ENCODE results near the gene KCNG4. TPM values are rescaled to one million over a fixed set of nuclear protein-coding genes. Genes with fewer than 3 reads are reported as not detected.

KCNG4 gene
- total RNA-seq, 4 donors from 2014 or later: not detected

DNA sequence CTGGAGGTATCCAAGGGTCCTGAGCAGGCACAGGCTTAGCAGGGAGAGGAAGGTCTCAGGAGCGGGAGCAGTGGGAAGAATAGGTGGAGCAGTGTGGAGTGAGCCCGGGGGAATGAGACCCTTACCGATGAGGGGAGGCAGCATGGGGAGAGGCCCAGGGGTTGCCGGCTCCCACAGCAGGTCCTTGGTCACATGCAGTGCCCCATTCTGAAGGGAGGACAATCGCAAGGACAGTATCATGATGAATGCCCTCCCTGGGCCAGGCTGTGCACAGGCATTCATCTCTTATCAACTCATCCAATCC lies 56.3 kb downstream of the KCNG4 start:
- no peak overlapping the region for H3K4me3 ChIP-seq
- H3K36me3 ChIP-seq: no peaks in the 10 kb centered on the region
- H3K9me3 ChIP-seq: no peaks in the 10 kb centered on the region
- TF ChIP-seq POLR2A (IDR thresholded peaks at IDR 0.05) (no peak), CTCF (IDR thresholded peaks at IDR 0.05) (no peak)
- intact Hi-C loops (cut with DNase I; ENCODE audit: low total_unique reads): no loop called here
- peak overlapping the region in 1 of 2 donors; percentile 58 for H3K27ac ChIP-seq
- no peaks in the 10 kb centered on the region for H3K27me3 ChIP-seq
- DNase-seq: no peak
- no peaks in the 10 kb centered on the region for H3K4me1 ChIP-seq

- no peaks in the 10 kb centered on the region for H3K36me3 ChIP-seq
- peak overlapping the region in 1 of 2 donors; percentile 58 for H3K27ac ChIP-seq
- no peaks in the 10 kb centered on the region for H3K27me3 ChIP-seq
- H3K4me3 ChIP-seq: no peak overlapping the region
- no peaks in the 10 kb centered on the region for H3K4me1 ChIP-seq
- no peak for DNase-seq
- H3K9me3 ChIP-seq: no peaks in the 10 kb centered on the region
- TF ChIP-seq POLR2A (IDR thresholded peaks at IDR 0.05) (no peak), CTCF (IDR thresholded peaks at IDR 0.05) (no peak)
- intact Hi-C loops (cut with DNase I; ENCODE audit: low total_unique reads): no loop called here
Measured at GRCh38 chr16:84182680-84183571, 56.9 kb downstream of the KCNG4 start.

- no peaks in the 10 kb centered on the region for H3K27me3 ChIP-seq
- no peak for TF ChIP-seq POLR2A (IDR thresholded peaks at IDR 0.05)
- H3K4me3 ChIP-seq: no peak overlapping the region
- no peaks in the 10 kb centered on the region for H3K36me3 ChIP-seq
- intact Hi-C loops (cut with DNase I; ENCODE audit: low total_unique reads): no loop called here
- DNase-seq: no peak
- no peaks in the 10 kb centered on the region for H3K9me3 ChIP-seq
- H3K4me1 ChIP-seq: peaks cover 0 to 7% of the 10 kb centered on the region in 2 donors
- peak overlapping the region in 1 of 2 donors; percentile 58 for H3K27ac ChIP-seq
Measured at GRCh38 chr16:84182104-84182503, 57.7 kb downstream of the KCNG4 start.

DNA sequence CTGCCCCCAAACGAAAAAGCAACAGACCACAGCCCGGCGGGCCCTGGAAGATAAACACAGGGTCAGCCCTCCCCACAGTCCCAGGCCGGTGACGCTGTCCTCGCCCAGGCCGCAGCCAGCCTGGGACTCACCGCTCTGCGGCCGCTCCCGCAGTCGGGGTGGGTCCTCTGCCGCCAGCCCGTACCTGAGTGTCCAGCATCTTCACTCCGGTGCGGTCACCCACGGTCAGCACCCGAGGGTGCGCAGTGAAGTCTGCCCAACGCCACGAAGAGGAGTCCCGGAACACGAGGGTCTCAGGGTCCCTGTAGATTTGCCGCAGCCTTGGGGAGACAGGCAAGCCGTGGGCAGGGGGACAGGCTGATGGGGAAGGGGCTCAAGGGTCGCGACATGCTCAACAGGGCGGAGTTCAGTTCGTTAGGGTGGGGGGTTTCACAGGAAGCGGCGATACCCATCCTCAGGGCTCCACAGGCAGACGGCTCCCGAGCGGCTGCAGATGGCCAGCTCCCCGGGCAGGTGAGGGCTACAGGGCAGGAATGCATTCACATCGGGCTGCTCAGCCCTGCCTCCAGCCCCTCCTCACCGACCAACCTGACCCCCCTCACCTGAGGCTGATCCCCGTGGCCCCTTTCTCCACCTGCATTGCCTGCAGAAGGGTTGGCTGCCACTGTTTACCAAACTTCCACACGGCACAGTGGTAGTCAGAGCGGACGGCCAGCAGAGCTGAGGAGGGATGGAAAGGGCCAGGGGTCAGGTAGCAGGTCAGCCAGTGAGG lies 58.5 kb downstream of the KCNG4 start:
- Histone ChIP-seq H3K4me1 (peaks cover 0 to 15% of the 10 kb centered on the region in 2 donors), H3K27me3 (no peaks in the 10 kb centered on the region), H3K36me3 (no peaks in the 10 kb centered on the region), H3K4me3 (no peak overlapping the region), H3K27ac (peak overlapping the region in 1 of 2 donors; percentile 58), H3K9me3 (no peaks in the 10 kb centered on the region)
- DNase-seq: no peak
- intact Hi-C loops (cut with DNase I; ENCODE audit: low total_unique reads): no loop called here
- TF ChIP-seq POLR2A (IDR thresholded peaks at IDR 0.05) (no peak), CTCF (IDR thresholded peaks at IDR 0.05) (no peak)

- DNase-seq: no peak
- intact Hi-C loops (cut with DNase I; ENCODE audit: low total_unique reads): no loop called here
- H3K4me3 ChIP-seq: no peak overlapping the region
- H3K4me1 ChIP-seq: peaks cover 0 to 15% of the 10 kb centered on the region in 2 donors
- no peaks in the 10 kb centered on the region for H3K9me3 ChIP-seq
- no peak for TF ChIP-seq POLR2A (IDR thresholded peaks at IDR 0.05)
- TF ChIP-seq CTCF (IDR thresholded peaks at IDR 0.05): no peak
- no peaks in the 10 kb centered on the region for H3K36me3 ChIP-seq
- H3K27ac ChIP-seq: no peak overlapping the region
- H3K27me3 ChIP-seq: no peaks in the 10 kb centered on the region
Measured at GRCh38 chr16:84180519-84181140, 59.2 kb downstream of the KCNG4 start.
